Ramos (cell line): ENCODE data around the gene PRKAR2A.

ENCODE experiments used
- in situ Hi-C: fragments of 300-500 bp; cut with MboI; formaldehyde crosslinking; loops from one replicate; pipeline ENCODE4 v1.14.3; 2022; ENCODE audit warnings: low sequenced_read_pairs; ENCODE audit not compliant: unreplicated experiment

The PRKAR2A gene

DNA sequence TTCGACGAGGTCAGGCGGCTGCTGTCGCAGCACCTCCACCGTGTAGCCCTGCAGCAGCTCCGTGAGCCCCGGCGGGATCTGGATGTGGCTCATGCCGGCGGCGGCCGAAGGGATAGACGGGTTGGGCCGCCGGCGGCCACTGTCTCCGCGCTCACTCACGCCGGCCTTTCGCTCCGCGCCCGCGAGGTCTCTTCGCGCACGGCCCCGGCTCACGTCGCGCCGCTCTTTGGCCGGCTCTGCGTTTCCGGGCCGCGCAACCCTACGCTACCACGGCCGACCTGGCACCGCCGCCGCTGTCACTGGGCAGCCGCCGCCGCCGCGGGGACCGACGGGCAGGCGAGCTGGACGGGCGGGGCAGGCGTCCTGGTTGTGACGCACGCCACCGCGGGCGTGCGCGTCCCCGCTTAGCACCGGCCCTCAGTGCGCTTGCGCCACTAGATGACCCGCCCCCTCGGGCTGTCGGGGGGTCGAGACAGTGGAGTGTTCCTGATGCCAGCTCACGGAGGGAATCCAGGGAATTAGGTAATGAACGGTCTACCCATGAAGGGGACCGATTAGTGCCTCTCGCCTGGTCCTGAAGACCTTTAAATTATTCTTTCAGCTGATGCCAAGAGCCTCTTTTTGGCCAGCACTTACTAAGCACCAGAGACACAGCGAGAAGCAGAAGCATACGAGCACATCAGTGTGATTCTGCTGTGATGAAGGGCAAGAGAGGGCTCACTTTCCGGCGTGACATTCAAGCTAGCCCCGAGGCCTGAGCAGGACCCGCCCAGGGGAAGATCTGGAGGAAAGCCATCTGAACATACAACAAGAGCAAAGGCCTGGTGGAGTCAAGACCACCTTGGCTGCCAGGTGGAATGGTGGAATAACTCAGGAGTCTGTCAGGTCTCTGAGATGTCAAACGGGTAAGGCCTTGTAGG, at the start of gene PRKAR2A:
Gene PRKAR2A (minus strand): TSS at position 371 of the 920 bp plus-strand sequence. CDS start 278 bp downstream, at position 93.
- in situ Hi-C loops: no loop called here

DNA sequence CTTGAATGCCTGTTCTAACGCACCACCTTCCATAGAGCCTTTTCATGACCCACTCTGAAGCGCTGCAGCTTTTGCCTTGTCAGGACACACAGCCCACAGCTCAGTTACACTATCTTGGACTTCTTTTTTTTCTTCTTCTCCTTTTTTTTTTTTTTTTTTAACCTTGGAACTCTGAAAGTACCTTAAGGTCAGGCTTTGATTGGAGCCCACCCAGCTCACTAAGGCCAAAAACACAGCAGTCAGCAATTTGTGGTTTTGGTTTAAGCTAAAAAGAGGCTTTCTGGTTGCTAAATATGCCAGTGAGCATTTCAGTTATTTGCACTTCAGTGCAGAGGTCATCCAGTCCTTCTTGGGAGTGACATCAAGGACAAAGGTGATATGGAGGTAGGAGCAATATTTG, 49.3 kb upstream of the PRKAR2A start:
- in situ Hi-C loops: no loop called here

DNA sequence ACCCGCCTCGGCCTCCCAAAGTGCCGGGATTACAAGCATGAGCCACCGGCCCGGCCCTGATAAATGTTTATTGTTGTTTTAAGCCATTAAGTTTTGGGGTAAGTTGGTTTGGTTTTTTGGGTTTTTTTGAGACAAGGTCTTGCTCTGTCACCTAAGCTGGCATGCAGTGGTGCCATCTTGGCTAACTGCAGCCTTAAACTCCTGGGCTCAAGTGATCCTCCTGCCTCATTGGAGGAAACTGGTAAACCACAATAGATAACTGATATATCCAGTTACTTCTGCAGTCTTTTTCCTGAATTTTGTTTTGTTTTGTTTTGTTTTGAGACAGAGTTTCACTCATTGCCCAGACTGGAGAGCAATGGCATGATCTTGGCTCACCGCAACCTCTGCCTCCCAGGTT, 46.8 kb upstream of the PRKAR2A start:
- in situ Hi-C loops: no loop called here

DNA sequence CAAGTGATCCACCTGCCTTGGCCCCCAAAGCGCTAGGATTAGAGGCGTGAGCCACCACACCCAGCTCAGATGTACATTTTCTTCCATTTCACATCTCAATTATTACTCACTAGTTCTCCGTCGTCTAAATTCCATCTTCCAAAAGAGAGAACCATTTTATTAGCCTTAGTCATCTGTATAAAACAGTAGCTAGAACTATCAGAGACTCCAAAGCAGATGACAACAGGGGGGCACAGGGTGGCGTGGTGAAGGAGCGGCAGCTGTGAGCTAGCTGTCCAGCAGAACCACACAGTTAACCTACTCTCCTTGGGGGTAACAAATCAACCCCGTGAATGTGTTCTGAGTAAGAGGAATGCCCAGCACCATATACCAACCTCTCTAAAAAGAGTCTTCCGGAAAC, 43.9 kb upstream of the PRKAR2A start:
- in situ Hi-C loops: no loop called here

DNA sequence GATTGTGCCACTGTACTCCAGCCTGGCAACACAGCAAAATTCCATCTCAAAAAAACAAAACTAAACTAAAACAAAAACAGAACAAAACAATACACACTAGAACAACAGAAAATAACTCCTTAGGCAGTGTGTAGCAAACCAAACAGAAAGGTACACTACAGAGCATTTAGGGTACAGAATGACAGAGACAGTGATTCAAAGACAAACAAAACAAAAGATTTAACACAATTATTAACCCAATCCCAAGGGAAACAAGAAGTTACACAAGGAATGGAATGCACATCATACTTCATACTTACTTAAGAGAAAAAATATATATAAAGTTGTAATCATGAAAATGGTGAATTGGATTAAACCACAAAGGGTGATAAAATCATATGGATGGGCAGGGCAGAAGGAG, 38.1 kb upstream of the PRKAR2A start:
- in situ Hi-C loops: no loop called here

DNA sequence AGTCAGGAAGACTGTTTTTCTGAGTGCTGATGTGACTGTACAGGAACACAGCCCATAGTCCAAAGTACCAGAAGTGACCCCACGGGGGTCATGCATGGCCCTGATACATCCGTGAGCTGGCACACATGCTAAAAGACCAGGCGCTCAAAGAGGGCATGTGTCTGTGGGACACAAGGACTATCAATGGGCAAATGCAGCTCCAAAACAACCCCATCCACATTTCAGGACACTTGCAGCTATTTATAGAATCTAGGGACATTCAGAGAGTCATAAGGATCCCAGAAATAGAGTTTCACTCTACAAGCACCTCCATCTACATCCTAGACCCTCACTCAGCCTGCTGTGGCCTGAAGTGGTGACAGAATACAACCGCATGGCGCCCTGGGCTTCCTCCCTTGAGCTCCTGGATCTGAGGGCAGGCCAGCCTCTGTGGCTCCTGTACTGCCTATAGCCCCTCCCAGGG, 34.0 kb upstream of the PRKAR2A start:
- in situ Hi-C loops: no loop called here

DNA sequence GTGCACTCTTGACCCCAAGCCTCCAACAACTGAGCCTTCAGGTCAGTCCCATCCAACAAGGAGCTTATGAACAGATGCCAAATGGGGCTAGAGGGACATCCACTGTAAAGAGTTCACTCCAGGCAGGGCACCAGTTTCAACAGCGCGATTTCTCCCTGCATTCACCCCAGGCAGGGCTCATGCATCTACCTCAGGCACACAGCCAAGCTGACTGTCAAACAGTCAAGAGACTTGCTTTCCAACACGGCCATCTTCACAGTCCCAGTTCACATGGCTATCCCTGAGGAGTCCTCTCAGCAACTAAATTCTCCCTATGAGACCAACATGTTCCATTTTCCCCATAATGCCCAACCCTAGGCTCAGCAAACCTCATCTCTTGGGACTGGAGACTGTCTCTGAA, 33.3 kb upstream of the PRKAR2A start:
- in situ Hi-C loops: no loop called here

DNA sequence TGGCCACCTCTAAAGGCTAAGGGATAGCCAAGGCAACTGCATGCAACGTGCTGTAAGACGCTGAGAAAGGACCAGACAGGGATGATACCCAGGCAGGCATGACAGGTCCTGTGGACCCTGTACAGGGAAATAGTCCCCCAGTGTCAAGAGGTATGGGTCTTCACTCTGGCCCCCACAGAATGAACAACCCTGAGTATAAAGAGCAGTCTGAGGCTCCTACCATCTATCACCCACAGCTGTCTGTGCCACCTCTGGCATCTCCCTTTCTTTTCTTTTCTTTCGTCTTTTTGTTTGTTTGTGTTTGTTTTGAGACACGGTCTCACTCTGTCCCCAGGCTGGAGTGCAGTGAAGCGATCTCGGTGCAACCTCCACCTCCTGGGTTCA, 32.3 kb upstream of the PRKAR2A start:
- in situ Hi-C loops: no loop called here

DNA sequence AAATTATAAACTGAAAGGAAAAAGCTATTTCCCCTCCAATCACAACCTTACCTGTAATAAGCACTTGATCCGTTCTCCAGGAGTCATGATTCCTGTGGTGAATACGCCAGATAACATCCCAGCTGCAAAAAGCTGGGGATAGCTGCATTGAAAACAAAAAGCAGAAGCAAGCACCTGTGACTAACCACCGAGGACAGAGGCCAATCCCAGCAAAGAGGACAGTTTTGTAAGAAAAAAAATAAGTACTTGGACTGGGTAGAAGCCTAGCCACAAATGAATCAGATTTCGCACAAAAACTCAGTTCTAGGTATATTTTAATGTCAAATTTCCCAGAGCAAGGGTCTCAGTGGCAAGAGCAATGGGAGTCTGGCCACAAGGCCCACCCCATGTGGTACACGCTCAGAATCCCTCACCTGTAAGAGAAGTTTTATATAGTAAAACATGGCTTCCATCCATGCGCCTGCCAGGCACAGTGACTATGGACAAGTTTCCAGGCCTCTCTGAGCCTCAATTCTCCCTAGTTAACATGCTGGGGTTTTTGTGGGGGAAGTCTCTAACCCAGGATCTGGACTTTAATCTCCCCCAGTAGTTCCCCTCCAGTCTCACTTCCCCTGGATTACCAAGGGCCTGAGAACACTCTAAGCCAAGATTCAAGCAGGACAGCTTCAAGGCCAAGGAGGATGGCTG, 31.8 kb upstream of the PRKAR2A start:
- in situ Hi-C loops: no loop called here

DNA sequence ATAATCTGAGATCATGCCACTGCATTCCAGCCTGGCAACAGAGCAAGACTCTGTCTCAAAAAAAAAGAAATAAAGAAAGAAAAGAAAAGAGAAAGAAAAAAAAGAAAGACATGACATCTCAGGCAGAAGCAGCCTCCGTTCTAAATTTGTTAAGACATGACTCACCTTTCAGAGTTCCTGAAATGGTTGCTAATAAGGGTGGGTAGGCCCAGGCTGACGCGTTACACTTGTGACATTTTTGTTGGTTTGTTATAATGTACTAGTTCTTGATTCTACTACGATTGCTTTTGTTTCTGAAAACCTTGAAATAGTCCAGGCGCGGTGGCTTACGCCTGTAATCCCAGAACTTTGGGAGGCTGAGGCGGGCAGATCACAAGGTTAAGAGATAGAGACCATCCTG, 30.0 kb upstream of the PRKAR2A start:
- in situ Hi-C loops: no loop called here

DNA sequence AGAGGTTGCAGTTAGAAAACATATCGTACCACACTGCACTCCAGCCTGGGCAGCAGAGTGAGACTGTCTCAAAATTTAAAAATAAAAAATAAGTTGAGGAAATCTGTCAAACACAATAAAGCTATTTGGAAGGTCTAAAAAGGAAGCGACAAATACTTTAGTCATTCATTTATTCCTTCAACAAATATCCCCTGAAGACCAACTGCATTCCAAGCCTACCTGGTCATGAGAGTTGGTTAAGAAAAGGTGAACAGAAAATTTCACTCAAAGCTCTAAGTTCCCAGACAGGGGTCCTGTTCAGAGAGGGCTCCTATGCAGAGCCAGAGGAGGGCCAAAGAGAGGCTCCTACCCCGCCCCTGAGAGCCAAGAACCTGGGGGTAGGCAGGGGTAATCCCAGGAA, 15.4 kb upstream of the PRKAR2A start:
- in situ Hi-C loops: no loop called here

DNA sequence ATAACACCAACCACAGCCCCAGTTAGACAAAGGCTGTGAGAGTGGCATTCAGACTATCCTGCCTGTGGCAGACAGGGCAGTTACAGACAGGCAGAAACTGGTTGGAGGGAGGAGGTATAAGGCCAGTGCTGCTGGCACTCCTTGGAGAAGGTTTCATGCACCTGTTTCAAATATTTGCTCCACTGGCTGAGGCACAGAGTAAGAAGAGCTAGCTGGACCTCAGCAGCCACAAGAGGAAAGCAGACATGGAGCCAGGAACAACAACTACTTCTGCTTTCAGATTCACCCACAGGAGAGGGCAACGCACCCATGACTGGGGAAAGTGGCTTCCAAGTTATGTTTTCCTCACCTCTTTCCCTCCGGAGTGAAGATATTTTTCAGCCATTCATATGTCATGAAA, 11.5 kb upstream of the PRKAR2A start:
- in situ Hi-C loops: no loop called here

DNA sequence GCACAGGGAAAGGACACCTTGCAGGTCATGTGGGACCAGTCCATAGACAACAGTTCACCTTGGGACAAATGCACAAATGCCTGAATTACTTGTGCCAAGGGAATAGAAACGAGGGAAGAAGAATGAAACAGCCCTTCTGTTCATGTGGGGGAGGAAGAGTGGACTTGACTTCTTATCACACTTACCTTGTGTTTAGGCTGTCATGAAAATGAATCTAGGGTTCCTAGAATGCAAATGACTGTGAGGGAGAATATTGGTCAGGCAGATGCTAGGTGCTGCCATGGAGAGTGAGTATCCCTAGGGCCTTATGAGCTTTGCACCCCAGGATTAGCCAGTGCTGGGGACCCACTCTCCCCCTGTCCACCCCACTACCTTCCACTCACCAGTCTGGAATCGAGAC, 11.0 kb upstream of the PRKAR2A start:
- in situ Hi-C loops: no loop called here

DNA sequence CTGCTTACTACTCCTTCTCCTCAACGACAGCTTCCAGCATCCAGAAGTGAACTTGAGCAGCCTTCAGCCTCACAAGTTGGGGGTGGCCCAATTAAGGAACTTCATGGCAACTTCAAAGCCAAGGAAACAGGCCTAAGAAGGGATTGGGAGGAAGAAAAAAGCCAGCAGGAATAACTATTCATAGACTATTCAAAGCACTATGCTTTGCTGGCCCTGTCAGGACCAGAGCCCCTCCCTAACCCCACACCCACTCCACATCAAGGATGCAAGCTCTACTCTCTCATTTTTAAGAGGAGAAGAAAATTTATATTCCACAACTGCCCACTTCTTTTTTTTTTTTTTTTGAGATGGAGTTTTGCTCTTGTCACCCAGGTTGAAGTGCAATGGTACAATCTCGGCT, 10.0 kb upstream of the PRKAR2A start:
- in situ Hi-C loops: no loop called here

DNA sequence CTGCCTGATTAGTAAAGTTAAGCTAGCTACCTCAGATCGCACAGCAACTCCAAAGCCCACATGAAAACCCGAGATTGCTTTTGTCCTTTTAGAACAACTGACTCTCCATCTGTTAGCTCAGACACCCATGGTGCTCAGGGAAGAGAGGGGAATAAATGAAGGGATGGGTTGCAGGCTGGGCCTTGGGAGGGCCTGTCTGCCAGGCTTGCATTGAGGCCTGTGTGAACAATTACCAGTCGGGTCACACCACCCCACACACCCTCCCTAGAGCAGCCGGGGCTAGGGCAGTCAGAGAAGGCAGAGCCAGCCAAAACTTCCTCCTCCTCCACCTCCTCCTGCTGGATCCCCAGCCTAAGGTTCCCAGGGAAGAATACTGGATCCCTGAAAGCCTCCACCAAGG, 8.8 kb upstream of the PRKAR2A start:
- in situ Hi-C loops: no loop called here

DNA sequence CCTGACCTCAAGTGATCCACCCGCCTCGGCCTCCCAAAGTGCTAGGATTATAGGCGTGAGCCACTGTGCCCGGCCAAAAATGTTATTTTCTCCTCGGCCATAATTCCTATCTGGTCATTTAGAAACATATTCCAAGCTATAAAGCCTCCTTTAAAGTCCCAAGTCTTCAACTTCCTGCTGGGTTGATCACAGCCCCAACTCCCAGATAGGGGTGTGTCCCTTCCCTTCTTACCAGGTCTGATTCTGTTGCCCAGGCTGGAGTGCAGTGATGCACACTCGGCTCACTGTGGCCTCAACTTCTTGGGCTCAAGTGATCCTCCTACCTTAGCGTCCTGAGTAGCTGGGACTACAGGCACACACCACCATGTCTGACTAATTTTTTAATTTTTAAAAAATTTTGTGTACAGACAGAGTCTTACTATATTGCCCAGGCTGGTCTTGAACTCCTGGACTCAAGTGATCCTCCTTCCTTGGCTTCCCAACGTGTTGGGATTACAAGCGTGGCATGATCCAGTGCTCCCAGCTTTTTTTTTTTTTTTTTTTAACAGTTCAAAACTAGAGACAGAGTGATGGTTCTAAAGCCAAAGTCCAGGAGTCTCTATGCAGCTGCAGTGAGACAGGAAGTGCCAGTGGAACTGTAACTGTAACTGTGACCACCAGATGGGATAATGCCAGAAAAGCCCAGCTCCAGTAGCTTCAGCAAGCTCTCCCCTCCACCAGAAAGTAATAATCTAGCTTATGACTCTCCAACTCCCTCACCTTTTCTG, 8.2 kb upstream of the PRKAR2A start:
- in situ Hi-C loops: no loop called here

DNA sequence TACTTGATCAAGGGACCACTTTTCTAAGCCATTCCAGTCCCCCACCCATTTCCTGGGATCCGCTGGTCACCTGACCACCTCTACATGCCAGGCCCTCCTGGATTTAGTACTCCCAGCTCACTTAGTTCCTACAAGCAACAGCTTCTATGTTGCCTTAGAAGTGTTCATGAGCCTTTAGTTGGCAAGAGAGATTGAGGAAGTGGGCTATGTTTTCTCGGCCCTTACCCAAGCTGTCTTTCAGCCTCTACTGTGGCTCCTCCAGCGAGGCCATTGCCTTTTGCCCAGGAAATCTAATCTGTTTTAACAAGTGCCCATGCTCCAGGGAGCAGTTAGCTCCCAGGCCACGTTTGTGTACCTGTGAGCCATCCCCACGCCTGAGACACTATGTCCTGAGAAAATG, 4.5 kb upstream of the PRKAR2A start:
- in situ Hi-C loops: no loop called here

DNA sequence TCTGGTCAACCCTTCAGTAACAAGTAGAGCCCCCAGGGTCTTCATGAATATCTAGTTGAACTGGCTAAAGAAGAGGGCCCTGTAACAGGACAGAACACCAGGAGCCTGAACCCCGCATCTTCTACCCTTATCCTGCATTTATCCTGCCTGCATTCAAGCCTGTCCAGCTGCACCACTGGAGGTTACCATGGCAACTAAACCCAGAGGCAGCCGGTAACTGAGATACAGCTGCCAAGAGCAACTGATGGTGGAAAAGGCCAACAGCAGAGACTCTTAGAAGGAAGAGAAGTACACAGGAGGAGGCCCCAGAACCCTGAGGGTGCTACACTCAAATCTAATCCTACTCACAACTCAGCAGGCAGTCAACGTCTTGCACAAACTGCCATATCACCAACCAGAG, 3.7 kb upstream of the PRKAR2A start:
- in situ Hi-C loops: no loop called here

DNA sequence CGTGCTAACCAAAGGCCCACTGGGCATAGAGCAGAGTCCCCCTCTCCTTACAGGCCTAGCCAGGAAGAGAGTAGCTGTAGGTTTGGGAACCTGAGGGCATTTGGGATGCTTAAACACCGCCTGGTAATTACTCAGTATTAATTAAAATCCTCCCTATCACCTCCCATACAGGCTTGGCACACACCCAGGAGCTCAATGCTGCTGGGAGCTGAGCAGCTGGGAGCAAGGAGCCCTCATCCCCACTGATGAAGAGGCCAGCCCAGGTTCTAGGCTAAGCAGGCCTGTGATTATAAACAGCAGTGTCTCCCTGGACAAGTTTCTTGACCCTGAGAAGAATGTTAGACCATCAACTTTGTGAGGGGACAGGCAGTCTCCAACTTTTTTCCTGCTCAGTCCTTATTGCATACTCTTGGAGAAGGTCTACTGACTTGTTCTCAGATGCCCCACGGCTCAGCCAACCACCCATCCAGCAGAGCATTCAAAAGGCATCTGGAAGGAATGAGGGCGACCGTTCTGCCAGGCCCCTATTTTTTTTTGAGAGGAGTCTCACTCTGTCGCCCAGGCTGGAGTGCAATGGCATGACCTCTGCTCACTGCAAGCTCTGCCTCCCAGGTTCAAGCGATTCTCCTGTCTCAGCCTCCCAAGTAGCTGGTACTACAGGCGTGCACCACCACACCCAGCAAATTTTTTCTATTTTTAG, 1.3 kb upstream of the PRKAR2A start:
- in situ Hi-C loops: no loop called here

DNA sequence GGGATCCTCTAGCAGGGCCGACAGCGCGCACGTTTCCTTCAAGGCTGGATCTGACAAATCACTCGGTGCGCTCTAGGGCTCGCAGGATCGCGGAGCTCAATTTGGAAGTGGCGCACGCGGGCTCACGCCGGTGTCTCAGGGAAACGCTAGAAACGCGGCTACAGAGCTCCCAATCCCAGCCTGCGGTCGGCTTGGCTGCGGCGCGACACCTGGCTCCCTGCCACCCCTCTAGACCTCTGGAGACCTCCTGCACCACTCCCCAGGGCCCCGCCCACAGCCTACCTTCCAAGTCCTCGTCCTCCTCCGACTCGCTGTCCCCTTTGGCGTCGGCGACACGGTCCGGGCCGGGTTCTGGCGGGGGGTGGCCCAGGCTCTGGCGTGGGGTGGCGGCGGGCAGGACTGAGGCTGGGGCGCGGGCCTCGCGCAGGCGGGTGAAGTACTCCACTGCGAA, 596 bp downstream of the PRKAR2A start:
- in situ Hi-C loops: no loop called here
